ENCODE measurements around the gene TAF1D. TPM values are rescaled to one million over a fixed set of nuclear protein-coding genes. Genes with fewer than 3 reads are reported as not detected.
"Not testable (repeated sequence)": the region's sequence is repeated elsewhere in the genome, so short reads cannot be mapped to it uniquely, and the experiment has no call there.

The TAF1D gene
- total RNA-seq, 1 experiment from 2014 or later, result 158 TPM

GRCh38 chr11:93751001-93751400, 9.7 kb upstream of the TAF1D start:
- no peak for DNase-seq
- H3K79me2 ChIP-seq (ENCODE audit: low read depth), result no peaks in the 10 kb centered on the region
- peaks cover 8% of the 10 kb centered on the region; the same call in 1 of the 2 replicates for H3F3A ChIP-seq (ENCODE audit: insufficient read depth, low read depth)
- no peak overlapping the region for H2AFZ ChIP-seq
- H3K27ac ChIP-seq, result no peak overlapping the region
- peaks cover 13% of the 10 kb centered on the region; the same call in 1 of the 2 replicates for H3K36me3 ChIP-seq (ENCODE audit: low read depth)
- no peak for TF ChIP-seq EZH2 (IDR thresholded peaks at IDR 0.05; ENCODE audit: low read depth)
- TF ChIP-seq, protein P1, sequence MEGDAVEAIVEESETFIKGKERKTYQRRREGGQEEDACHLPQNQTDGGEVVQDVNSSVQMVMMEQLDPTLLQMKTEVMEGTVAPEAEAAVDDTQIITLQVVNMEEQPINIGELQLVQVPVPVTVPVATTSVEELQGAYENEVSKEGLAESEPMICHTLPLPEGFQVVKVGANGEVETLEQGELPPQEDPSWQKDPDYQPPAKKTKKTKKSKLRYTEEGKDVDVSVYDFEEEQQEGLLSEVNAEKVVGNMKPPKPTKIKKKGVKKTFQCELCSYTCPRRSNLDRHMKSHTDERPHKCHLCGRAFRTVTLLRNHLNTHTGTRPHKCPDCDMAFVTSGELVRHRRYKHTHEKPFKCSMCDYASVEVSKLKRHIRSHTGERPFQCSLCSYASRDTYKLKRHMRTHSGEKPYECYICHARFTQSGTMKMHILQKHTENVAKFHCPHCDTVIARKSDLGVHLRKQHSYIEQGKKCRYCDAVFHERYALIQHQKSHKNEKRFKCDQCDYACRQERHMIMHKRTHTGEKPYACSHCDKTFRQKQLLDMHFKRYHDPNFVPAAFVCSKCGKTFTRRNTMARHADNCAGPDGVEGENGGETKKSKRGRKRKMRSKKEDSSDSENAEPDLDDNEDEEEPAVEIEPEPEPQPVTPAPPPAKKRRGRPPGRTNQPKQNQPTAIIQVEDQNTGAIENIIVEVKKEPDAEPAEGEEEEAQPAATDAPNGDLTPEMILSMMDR (conservative IDR thresholded peaks at IDR 0.05), result no peak
- no peaks in the 10 kb centered on the region; the same call in 1 of the 2 replicates for H4K20me1 ChIP-seq (ENCODE audit: insufficient read depth)
- no TSS peak for BruUV-seq (replicated peaks)
- no peak overlapping the region for H3K4me3 ChIP-seq
- no peaks in the 10 kb centered on the region for H3K9me3 ChIP-seq (ENCODE audit: insufficient read depth, low read depth)
- intact Hi-C loops (cut with micrococcal nuclease; ENCODE audit: unreplicated experiment), result no loop called here
- no peak overlapping the region for H3K4me2 ChIP-seq
- ChIA-PET CTCF (no interaction called here), POLR2A (ENCODE audit: unreplicated experiment) (no interaction called here)
- no peaks in the 10 kb centered on the region for H3K9me2 ChIP-seq (ENCODE audit: insufficient read depth)
- H3K4me1 ChIP-seq (replicated peaks; ENCODE audit: insufficient read depth), result no peaks in the 10 kb centered on the region
- no peaks in the 10 kb centered on the region for H3K27me3 ChIP-seq (ENCODE audit: insufficient read depth, low read depth)

- CTCF ChIA-PET, result no interaction called here
- peaks cover 6% of the 10 kb centered on the region for H3K4me1 ChIP-seq (replicated peaks; ENCODE audit: insufficient read depth)
Measured at GRCh38 chr11:93747122-93747521, 5.8 kb upstream of the TAF1D start.

DNA sequence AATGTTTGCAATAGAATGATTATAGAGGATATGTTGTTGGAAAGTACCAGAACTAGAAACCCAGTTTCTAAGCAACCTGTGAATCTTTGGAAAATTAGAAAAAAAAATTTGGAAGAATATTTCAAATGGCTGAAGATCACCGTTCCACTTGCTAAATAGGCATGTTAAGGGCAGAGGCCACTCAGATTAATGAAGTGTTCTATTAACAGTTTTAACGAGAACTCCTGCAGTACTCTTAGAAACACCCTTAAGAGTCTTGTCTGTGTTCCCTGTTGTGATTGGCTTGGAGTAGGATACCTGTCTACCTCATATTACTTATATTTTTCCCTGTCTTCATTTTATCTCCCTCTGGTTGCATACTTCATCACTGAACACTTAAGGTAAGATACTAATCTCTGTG, 4.8 kb upstream of the TAF1D start:
- Histone ChIP-seq H4K20me1 (ENCODE audit: insufficient read depth) (peaks cover 5% of the 10 kb centered on the region; the same call in 1 of the 2 replicates), H3K9me3 (ENCODE audit: insufficient read depth, low read depth) (no peaks in the 10 kb centered on the region), H3F3A (ENCODE audit: insufficient read depth, low read depth) (peaks cover 22% of the 10 kb centered on the region; the same call in 1 of the 2 replicates), H3K27ac (no peak overlapping the region), H3K79me2 (ENCODE audit: low read depth) (peaks cover 31% of the 10 kb centered on the region), H3K4me2 (no peak overlapping the region), H2AFZ (no peak overlapping the region), H3K27me3 (ENCODE audit: insufficient read depth, low read depth) (no peaks in the 10 kb centered on the region), H3K36me3 (ENCODE audit: low read depth) (peaks cover 10% of the 10 kb centered on the region; the same call in 1 of the 2 replicates), H3K4me1 (replicated peaks; ENCODE audit: insufficient read depth) (peaks cover 6% of the 10 kb centered on the region), H3K4me3 (no peak overlapping the region), H3K9me2 (ENCODE audit: insufficient read depth) (no peaks in the 10 kb centered on the region)
- ChIA-PET POLR2A (ENCODE audit: unreplicated experiment) (no interaction called here), CTCF (no interaction called here)
- no peak for DNase-seq
- no TSS peak for BruUV-seq (replicated peaks)
- intact Hi-C loops (cut with micrococcal nuclease; ENCODE audit: unreplicated experiment), result no loop called here
- TF ChIP-seq, protein P1 (conservative IDR thresholded peaks at IDR 0.05), result no peak
- TF ChIP-seq EZH2 (IDR thresholded peaks at IDR 0.05; ENCODE audit: low read depth), result no peak

More at GRCh38 chr11:93747122-93747521, 5.8 kb upstream of the TAF1D start:
- no peak for DNase-seq
- Histone ChIP-seq H4K20me1 (ENCODE audit: insufficient read depth) (peaks cover 5% of the 10 kb centered on the region; the same call in 1 of the 2 replicates), H3K4me2 (no peak overlapping the region), H3K79me2 (ENCODE audit: low read depth) (peaks cover 27% of the 10 kb centered on the region), H2AFZ (no peak overlapping the region), H3K27me3 (ENCODE audit: insufficient read depth, low read depth) (no peaks in the 10 kb centered on the region), H3K27ac (no peak overlapping the region), H3K9me3 (ENCODE audit: insufficient read depth, low read depth) (no peaks in the 10 kb centered on the region), H3F3A (ENCODE audit: insufficient read depth, low read depth) (peaks cover 13% of the 10 kb centered on the region; the same call in 1 of the 2 replicates), H3K36me3 (ENCODE audit: low read depth) (peaks cover 10% of the 10 kb centered on the region; the same call in 1 of the 2 replicates), H3K9me2 (ENCODE audit: insufficient read depth) (no peaks in the 10 kb centered on the region), H3K4me3 (no peak overlapping the region)
- POLR2A ChIA-PET (ENCODE audit: unreplicated experiment), result no interaction called here
- intact Hi-C loops (cut with micrococcal nuclease; ENCODE audit: unreplicated experiment), result no loop called here
- BruUV-seq (replicated peaks), result no TSS peak
- no peak for TF ChIP-seq EZH2 (IDR thresholded peaks at IDR 0.05; ENCODE audit: low read depth)
- TF ChIP-seq, protein P1 (conservative IDR thresholded peaks at IDR 0.05), result no peak

DNA sequence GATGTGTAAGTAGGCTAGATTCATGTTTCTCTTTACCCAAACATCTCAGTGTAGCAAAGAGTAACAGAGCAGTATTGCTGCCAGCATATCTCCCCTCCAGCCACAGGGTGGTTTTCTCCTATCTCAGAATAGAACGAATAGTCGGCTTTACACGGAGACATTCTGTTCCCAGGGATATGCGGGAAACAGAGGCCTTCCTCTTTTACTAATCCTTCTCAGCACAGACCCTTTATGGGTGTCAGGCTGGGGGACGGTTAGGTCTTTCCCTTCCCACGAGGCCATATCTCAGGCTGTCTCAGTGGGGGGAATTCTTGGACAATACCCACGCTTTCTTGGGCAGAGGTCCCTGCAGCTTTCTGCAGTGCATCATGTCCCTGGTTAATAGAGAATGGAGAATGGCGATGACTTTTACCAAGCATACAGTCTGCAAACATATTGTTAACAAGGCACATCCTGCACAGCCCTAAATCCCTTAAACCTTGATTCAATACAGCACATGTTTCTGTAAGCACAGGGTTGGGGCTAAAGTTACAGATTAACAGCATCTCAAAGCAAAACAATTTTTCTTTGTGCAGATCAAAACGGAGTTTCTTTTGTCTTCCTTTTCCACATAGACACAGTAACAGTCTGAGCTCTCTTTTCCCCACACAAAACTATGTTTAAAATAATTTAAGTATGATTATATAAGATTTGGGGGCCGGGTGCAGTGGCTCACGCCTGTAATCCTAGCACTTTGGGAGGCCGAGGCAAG, 3.9 kb upstream of the TAF1D start:
- H3K36me3 ChIP-seq (ENCODE audit: low read depth), result peaks cover 15% of the 10 kb centered on the region; the same call in 1 of the 2 replicates
- H4K20me1 ChIP-seq (ENCODE audit: insufficient read depth); H2AFZ ChIP-seq; BruUV-seq (replicated peaks); H3K27ac ChIP-seq; H3K9me3 ChIP-seq (ENCODE audit: insufficient read depth, low read depth); H3K27me3 ChIP-seq (ENCODE audit: insufficient read depth, low read depth); H3K9me2 ChIP-seq (ENCODE audit: insufficient read depth); DNase-seq; POLR2A ChIA-PET (ENCODE audit: unreplicated experiment); CTCF ChIA-PET; H3K4me1 ChIP-seq (replicated peaks; ENCODE audit: insufficient read depth); H3K4me3 ChIP-seq; H3K4me2 ChIP-seq; intact Hi-C loops (cut with micrococcal nuclease; ENCODE audit: unreplicated experiment): not testable (repeated sequence)
- H3F3A ChIP-seq (ENCODE audit: insufficient read depth, low read depth), result peaks cover 31% of the 10 kb centered on the region; the same call in 1 of the 2 replicates
- H3K79me2 ChIP-seq (ENCODE audit: low read depth), result peaks cover 41% of the 10 kb centered on the region

Data from PC-9 (cell line).